ENCODE data around the gene GNMT.

GRCh38 chr6:42959917-42960242, 674 bp upstream of the GNMT start:
- TF ChIP-seq POLR2A (IDR thresholded peaks at IDR 0.05) (no peak), CTCF (IDR thresholded peaks at IDR 0.05) (no peak), EP300 (IDR thresholded peaks at IDR 0.05) (no peak), POLR2AphosphoS5 (IDR thresholded peaks at IDR 0.05) (no peak)

All from suprapubic skin (tissue), 4 donors.